ENCODE data around the gene FILIP1L. TPM values are rescaled to one million over a fixed set of nuclear protein-coding genes. Genes with fewer than 3 reads are reported as not detected.

FILIP1L gene
- total and polyA plus RNA-seq, 11 donors, result 18.2 to 120 (median 77.3) TPM

GRCh38 chr3:99809565-99809964, 304.7 kb downstream of the FILIP1L start:
- peak in 3 of 4 donors; percentile 24 to 49 (median 29) for ATAC-seq
- no peak for TF ChIP-seq CTCF (IDR thresholded peaks at IDR 0.05)
- TF ChIP-seq POLR2A (IDR thresholded peaks at IDR 0.05), result no peak
- Histone ChIP-seq H3K27ac (no peak overlapping the region), H3K4me1 (peaks cover 0 to 5% (median 0%) of the 10 kb centered on the region in 12 donors), H3K36me3 (no peaks in the 10 kb centered on the region), H3K9me3 (peaks cover 0 to 13% (median 8%) of the 10 kb centered on the region in 12 donors), H3K27me3 (no peaks in the 10 kb centered on the region), H3K4me3 (no peak overlapping the region)
- no peak for DNase-seq
- WGBS, 4 donors, result 41 to 58% (median 50%) methylated on average over 2 of the region's 2 CpGs
- intact Hi-C loops (cut with DNase I), result loop anchor here in 2 of 10 donors (5.0 kb wide), 2 partner anchors 782 to 792 kb away; no protein-coding TSS in a partner anchor

- ATAC-seq (peak in 3 of 4 donors; percentile 52 to 66 (median 60)), DNase-seq (peak in 2 of 5 donors; percentile 35 to 36)
- intact Hi-C loops (cut with DNase I), result loop anchor here in 2 of 10 donors (5.0 kb wide), 2 partner anchors 781 to 791 kb away; no protein-coding TSS in a partner anchor
- Histone ChIP-seq H3K4me1 (peaks cover 0 to 5% (median 0%) of the 10 kb centered on the region in 12 donors), H3K4me3 (no peak overlapping the region), H3K27ac (no peak overlapping the region), H3K27me3 (no peaks in the 10 kb centered on the region), H3K36me3 (no peaks in the 10 kb centered on the region), H3K9me3 (peaks cover 0 to 19% (median 9%) of the 10 kb centered on the region in 12 donors)
- TF ChIP-seq POLR2A (IDR thresholded peaks at IDR 0.05), result no peak
- TF ChIP-seq CTCF (IDR thresholded peaks at IDR 0.05), result peak; percentile 69 to 87 (median 76)
- WGBS, 4 donors, result 40 to 48% (median 44%) methylated on average over 4 of the region's 4 CpGs
These were observed 306.0 kb downstream of the FILIP1L start for GRCh38 chr3:99808163-99808794.

GRCh38 chr3:99805160-99805559, 309.1 kb downstream of the FILIP1L start:
- no peaks in the 10 kb centered on the region for H3K36me3 ChIP-seq
- H3K27ac ChIP-seq, result no peak overlapping the region
- intact Hi-C loops (cut with DNase I), result loop anchor here in 2 of 10 donors (5.0 kb wide), 2 partner anchors 778 to 788 kb away; no protein-coding TSS in a partner anchor
- ATAC-seq (no peak), DNase-seq (no peak)
- TF ChIP-seq POLR2A (IDR thresholded peaks at IDR 0.05) (no peak), CTCF (IDR thresholded peaks at IDR 0.05) (no peak)
- no peaks in the 10 kb centered on the region for H3K27me3 ChIP-seq
- peaks cover 0 to 19% (median 9%) of the 10 kb centered on the region in 12 donors for H3K9me3 ChIP-seq
- WGBS, 4 donors, result 90 to 99% (median 95%) methylated on average over 1 to 2 of the region's 2 CpGs
- peaks cover 0 to 5% (median 0%) of the 10 kb centered on the region in 12 donors for H3K4me1 ChIP-seq
- no peak overlapping the region for H3K4me3 ChIP-seq

GRCh38 chr3:99803297-99803696, 311.0 kb downstream of the FILIP1L start:
- no peak for DNase-seq
- intact Hi-C loops (cut with DNase I), result no loop called here
- no peaks in the 10 kb centered on the region for H3K36me3 ChIP-seq
- TF ChIP-seq CTCF (IDR thresholded peaks at IDR 0.05) (no peak), POLR2A (IDR thresholded peaks at IDR 0.05) (no peak)
- no peak overlapping the region for H3K27ac ChIP-seq
- no peaks in the 10 kb centered on the region for H3K27me3 ChIP-seq
- no peak overlapping the region for H3K4me3 ChIP-seq
- peaks cover 0 to 5% (median 0%) of the 10 kb centered on the region in 12 donors for H3K4me1 ChIP-seq
- 44 to 58% (median 48%) methylated on average over 1 of the region's 1 CpG for WGBS, 4 donors
- no peak for ATAC-seq
- H3K9me3 ChIP-seq, result peaks cover 0 to 19% (median 9%) of the 10 kb centered on the region in 12 donors

Data from heart left ventricle (tissue), 16 donors.